Measurements from ENCODE around the gene MOSMO.
"Not testable (repeated sequence)": the region's sequence is repeated elsewhere in the genome, so short reads cannot be mapped to it uniquely, and the experiment has no call there.

MOSMO gene

GRCh38 chr16:22126037-22126558, 118.2 kb downstream of the MOSMO start:
- no peaks in the 10 kb centered on the region; the same call in 1 of the 2 replicates for H3K9me3 ChIP-seq
- H3K36me3 ChIP-seq, result no peaks in the 10 kb centered on the region
- no peaks in the 10 kb centered on the region for H3K27me3 ChIP-seq
- H3K4me1 ChIP-seq, result no peaks in the 10 kb centered on the region
- no peak for TF ChIP-seq CTCF (IDR thresholded peaks at IDR 0.05; ENCODE audit: low read depth, low read length)
- DNase-seq, result no peak
- no peak overlapping the region for H3K4me3 ChIP-seq (ENCODE audit: low read depth, low read length)

- DNase-seq; H3K4me1 ChIP-seq; H3K4me3 ChIP-seq (ENCODE audit: low read depth, low read length); H3K9me3 ChIP-seq; H3K27me3 ChIP-seq; H3K36me3 ChIP-seq: not testable (repeated sequence)
Observed at GRCh38 chr16:22128537-22128936, 120.6 kb downstream of the MOSMO start.

GRCh38 chr16:22130528-22130927, 122.6 kb downstream of the MOSMO start:
- DNase-seq, result no peak
- no peaks in the 10 kb centered on the region for H3K36me3 ChIP-seq
- no peak for TF ChIP-seq CTCF (IDR thresholded peaks at IDR 0.05; ENCODE audit: low read depth, low read length)
- no peaks in the 10 kb centered on the region for H3K4me1 ChIP-seq
- no peaks in the 10 kb centered on the region for H3K27me3 ChIP-seq
- H3K4me3 ChIP-seq (ENCODE audit: low read depth, low read length), result no peak overlapping the region
- no peaks in the 10 kb centered on the region; the same call in 1 of the 2 replicates for H3K9me3 ChIP-seq

- TF ChIP-seq CTCF (IDR thresholded peaks at IDR 0.05; ENCODE audit: low read depth, low read length), result no peak
- no peak overlapping the region for H3K4me3 ChIP-seq (ENCODE audit: low read depth, low read length)
- peaks cover 4% of the 10 kb centered on the region for H3K27me3 ChIP-seq
- no peaks in the 10 kb centered on the region; the same call in 1 of the 2 replicates for H3K9me3 ChIP-seq
- DNase-seq, result no peak
- no peaks in the 10 kb centered on the region for H3K4me1 ChIP-seq
- no peaks in the 10 kb centered on the region for H3K36me3 ChIP-seq
Observed at GRCh38 chr16:22132801-22133200, 124.9 kb downstream of the MOSMO start.
